KG1 (cell line): ENCODE measurements around the gene ISYNA1.

Experiments used
- DNase-seq: peaks from one replicate; lab custom pipeline; 2025; lab: John Stamatoyannopoulos, UW

Gene ISYNA1

DNA sequence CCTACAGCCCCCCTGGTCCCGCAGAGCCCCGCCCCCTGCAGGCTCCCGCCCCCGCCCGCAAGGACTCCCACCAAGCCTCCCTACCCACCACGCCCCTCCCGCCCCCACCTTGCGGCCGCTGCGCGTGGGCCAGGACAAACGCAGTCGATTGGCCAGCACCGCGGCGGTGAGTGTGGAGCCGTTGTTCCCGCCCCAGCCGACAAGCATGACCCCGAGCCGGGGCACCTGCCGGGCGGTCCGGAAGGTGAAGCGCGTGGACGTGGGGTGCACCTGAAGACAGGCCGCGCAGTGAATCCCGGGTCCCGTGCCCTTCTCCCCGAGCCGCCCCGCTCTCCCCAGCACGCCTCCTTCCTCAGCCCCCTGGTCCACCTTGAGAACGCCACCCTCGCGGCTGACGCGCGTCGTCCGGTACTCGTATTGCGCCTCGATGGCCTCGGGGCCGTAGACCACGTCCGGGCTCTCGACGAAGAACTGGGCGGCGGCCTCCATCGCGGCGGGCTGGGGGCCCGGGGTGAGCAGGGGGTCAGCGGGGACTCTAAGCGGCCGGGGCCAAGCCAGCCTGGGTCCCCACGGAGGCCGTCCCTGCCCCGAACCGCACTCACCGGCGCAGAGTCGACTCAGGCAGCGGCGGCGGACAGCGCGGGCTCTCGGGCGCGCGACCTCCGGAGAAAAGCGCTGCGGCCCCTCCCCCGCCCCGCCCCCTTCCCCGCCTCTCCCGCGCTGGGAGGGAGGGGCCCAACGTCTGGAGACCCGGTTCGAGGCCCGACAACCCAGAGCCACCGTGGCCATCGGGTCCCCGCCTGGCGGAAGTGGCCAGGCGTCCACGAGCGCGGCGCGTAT lies at the start of gene ISYNA1:
Gene ISYNA1, minus strand, starts transcription at position 643 of the 840 bp plus-strand sequence. Its CDS starts 154 bp downstream, at position 489.
- DNase-seq, result peak; percentile 57

DNA sequence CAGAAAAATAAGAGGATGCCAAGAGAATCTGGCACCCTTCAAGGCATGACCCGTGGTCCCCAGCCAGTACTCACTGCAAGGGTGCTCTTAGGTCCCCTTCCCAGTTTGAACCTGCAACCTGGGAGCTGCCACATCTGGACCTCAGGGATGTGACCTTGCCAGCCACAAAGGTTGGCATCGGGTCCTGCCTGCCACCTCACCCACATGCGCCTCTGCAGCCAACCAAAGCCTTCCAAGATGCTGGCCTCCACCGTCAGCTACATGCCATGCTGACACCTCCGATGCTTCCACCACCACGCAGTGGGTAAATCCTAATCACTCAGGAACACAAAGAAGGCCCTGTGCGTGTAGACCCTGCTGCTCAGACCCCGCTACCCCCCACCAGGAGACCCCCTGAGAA lies 48.8 kb upstream of the ISYNA1 start:
- no peak for DNase-seq

DNA sequence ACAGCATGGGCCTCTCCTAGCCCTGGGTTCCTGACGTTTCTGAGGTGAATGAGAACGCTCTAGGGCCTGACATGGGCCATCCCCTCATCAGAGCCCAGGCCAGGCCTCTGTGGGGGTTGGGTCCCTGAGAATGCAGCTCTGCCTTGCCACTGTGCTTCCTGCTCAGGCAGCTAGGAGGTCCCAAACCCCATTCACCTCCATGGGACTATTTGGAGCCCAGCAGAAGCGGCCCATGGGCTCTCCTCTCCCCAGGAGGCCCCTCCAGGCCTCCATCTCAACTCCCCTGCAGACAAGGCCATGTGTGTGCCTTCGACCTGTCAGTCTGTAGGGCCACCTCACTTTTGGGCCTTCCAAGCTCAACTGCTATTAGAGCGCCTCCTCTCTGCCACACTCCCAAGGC lies 47.1 kb upstream of the ISYNA1 start:
- no peak for DNase-seq

DNA sequence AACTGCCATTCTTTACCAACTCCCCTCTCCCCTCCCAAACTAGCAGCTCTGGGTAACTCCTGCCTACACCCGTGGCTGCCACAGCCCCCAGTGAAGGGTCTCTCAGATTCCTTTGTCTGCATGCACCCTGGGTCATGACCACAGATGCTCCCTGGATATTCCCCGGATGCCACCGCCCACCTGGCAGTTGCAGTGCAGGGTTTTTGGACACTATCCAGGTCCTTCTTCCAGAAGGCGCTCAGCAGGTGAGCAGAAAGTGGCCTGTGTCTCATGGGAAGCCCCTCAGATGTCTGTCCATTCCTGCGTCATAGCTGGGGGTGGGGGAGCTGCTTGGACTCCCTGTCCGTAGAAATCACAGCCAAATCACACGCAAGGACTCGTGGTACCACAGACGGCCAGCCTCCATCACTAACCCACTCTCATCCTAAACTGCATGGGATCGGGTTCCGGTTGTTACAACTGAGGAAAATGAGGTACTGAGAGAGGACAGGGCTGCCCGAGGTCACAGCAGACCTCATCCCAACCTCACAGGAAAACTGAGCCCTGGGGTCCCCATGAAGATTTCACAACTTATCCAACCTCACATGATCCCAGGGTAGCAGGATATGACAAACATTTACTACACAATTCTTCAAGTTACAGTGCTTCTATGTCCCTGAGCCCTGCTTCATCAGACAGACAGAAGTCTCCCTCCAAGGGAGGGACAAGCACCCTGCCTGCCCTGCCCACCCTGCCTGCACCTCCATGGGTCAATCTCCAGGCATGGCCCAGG lies 45.4 kb upstream of the ISYNA1 start:
- DNase-seq, result no peak

DNA sequence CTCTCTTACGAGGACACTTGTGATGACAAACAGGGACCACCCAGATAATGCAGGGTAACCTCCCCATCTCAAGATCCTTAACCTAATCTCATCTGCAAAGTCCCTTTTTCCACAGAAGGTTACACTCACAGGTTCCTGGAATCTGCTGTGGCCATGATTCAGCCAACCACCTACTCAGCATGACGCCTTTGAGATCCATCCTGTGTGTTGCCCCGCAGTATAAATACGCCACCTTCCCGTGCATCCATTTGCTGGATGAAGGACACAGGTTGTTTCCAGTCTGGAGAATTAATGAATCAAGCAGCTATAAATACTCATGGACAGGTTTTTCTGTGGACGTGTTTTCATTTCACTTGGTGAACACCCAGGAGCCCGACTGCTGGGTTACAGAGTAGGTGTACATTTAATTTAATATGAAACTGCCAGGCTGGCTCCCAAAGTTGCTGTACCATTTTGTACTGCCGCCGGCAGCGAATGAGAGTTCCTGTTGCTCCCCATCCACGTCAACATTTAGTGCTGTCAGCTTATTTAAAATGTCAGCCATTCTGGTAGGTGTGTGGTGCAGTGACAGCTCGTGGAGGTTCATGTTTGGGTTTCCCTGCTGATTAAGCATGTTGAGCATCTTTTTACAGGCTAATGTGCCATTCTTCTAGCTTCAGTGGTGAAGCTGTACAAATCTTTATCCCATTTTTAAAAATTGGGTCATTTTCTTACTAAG lies 43.7 kb upstream of the ISYNA1 start:
- DNase-seq, result no peak

DNA sequence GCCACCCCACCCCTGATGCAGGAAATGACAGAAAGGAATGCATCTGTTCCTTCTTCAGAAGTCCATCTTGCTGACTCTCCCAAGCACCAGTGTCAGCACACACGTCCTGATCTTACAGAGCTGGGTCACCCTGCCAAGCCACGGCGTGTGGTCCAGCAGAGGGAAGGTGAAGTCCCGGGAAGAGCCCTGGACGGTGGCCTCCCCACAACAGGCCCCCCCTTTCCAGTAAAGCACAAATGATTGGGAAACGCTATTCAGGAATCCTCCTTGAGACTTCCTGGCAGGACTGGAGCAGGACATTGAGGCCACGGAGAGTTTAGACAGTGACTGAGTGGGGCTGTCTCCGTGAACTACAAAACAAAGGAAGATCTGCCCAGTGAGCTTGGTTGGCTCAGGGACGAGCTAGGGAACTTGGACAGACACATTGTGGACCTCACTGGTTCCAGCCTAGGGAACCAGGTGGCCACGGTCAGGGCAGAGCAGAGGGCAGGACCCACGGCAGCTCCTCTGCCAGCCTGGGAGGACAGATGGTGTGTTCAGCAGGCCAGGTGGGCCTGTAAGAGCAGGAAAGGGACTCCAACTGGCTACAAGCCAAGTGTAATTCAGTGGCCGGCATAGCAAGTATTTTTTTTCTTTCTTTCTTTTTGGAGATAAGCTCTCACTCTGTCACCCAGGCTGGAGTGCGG lies 42.2 kb upstream of the ISYNA1 start:
- no peak for DNase-seq

DNA sequence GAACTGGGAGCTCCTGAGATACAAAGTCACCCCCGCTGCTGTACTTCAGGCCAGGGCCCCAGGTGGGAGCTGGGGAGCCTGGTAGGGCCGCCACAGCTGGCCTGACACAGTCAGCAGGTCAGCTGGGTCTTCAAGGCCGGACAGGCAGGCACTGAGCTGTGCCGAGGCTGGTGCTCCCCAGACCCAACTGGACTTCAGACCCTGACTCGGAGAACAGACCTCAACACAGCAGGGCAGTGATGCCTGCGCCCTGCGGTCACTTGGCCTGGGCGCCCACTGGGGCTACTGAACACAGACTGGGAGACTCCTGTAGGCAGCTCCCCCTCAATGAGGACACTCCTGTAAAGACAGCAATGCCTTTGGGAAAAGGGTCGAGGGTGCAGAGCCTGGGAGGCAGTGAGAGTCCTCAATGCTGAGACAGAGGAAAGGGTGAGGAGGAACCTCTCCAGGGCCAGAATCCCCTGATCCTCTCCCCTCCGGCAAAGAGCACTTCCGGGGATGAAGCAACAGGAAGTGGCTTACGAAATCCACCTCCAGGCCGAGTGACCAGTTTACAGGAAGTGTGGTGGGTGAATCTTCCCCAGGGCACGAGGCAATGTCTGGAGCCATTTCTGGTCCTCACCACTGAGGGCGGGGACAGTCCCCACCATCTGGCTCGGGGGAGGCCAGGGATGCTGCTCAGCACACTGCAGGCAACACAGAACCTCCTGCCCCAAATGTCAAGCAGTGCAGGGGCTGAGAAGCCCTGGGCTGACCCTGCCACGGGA lies 40.8 kb upstream of the ISYNA1 start:
- peak; percentile 37 for DNase-seq

DNA sequence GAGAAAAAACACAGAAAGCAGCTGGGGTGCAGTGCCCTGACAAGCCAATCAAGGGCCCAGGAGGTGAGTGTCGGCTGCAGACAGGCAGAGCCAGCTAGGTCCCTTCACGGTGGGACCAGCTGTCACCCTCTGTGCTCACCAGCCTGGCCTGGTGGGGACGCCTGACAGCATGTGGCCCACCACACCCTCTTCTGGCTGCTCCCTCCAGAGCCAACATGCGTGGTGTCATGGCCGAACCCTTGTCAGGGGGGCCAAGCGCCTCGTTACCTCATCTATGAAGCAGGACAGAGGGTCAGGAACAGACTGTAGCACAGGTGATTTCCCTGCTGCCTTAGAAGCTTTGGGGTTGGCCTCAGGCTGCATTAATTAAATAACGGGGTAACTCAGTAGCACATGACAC lies 40.0 kb upstream of the ISYNA1 start:
- no peak for DNase-seq

- DNase-seq, result no peak
Observed at GRCh38 chr19:18477042-18477779, 39.3 kb upstream of the ISYNA1 start.

DNA sequence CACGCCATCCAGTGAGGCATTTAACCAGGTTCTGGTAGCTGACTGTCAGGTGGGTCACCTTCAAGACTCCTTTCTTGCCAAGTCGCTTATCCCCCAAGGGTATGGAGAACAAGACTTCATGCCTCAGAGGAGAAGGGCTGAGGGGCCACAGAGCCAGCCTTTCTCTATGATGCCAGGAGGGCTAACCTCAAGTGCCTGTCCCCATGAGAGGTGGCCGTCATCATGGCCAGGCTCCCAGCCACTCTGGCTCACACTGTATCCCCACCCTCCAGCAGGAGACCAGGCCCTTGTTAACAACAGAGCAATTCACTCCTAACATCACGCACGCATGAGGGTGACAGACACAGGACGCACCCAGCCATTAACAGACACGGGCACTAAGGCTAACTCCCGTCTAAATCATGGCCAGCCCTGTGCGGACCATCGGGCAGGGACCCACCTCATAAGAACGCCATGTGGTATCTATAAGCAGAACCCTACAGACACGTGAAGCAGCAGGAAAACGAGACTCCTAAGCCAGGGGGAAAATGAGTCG lies 38.6 kb upstream of the ISYNA1 start:
- no peak for DNase-seq

DNA sequence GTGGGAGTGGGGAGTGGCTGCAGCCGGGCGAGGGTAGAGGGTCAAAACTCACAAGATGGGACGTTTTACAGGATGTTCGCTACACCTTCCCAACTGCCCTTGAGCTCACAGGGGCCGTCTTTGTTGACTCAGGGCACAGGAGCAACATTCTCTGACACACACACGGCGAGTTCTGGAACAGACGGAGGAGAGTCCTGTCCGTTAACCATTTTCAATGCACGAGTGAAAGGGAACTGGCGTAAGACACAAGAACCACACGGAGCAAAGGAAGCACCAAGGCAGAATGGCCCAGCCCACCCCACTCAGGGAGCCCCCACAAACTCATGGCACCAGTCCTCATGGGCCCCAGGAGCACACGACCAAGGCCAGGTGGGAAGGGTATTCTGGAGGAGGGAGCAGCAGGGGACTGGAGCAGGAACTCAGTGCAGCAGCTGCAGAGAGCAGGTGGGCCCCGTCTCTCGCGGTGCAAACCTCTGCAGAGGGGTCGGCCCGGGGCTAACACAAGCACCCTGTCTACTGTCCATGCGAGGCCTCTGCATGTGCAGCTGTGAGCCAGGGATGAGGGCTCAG lies 37.9 kb upstream of the ISYNA1 start:
- DNase-seq, result no peak

GRCh38 chr19:18475004-18475453 lies 37.1 kb upstream of the ISYNA1 start:
- DNase-seq, result no peak

- DNase-seq, result no peak
Observed at GRCh38 chr19:18474366-18474887, 36.5 kb upstream of the ISYNA1 start.

DNA sequence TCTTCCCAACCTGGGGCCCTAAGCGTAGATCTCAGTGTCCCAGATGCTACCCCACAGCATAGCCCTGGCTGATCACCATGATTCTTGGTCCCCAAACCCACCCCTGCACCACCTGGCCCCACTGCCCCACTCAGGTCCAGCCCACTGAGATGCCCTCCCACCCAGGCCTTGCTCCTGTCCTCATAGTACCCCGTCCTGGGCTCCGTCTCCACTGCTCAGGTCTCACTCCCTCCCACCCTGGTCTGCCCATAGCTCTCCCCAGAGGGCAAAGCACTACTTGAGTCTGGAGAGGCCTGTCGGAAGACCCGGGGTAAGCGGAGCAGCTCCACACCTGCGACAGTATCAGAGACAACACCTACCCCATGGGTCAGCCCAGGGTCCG lies 35.8 kb upstream of the ISYNA1 start:
- no peak for DNase-seq

DNA sequence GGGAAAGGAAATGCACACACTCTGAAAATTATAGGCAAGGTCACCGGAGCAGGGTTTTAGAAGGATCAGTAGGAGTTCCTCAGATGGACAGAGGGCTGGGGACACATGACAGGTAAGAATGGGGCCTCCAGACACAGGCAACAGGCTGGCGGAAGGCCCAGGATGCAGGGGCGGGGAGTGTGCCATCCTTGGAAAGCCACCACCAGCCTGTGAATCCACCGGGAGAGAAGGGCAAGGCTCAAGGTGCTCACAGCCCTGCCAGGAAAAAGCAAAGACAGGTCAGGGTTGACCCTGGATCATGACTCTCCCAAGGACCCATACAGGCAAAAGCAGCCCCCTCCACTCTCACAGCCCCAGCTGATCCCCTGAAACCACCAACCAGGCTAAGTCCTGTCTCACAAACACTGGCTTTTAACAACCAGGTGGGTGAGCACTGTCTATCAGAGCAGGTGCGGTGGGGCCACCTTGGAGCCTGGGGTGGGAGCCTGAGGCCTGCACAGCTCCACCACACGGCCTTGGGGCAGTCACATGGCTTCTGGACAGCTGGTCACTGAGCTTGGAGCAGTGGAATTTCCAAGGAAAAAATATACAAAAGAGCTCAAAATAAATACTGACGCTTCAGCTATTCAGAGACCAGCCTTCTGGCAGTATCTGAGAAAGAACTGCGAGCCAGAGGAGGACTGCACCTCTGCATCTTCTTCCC lies 35.2 kb upstream of the ISYNA1 start:
- DNase-seq, result no peak

DNA sequence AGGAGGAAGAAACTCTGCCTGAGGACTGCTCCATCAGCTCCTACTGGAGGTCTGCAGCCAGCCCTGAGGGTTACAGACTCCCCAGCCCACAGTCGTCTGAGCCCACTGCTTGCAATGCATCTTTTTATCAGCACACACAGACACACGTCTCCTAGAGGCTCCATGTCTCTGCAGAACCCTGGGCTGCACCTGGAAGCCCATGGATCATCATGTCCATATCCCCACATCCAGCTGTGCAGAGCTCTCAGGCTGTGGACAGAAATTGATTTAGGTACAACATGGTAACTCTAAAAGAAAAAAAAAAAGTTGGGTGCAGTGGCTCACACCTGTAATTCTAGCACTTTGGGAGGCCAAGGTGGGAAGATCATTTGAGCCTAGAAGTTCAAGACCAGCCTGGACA lies 32.9 kb upstream of the ISYNA1 start:
- DNase-seq, result no peak

DNA sequence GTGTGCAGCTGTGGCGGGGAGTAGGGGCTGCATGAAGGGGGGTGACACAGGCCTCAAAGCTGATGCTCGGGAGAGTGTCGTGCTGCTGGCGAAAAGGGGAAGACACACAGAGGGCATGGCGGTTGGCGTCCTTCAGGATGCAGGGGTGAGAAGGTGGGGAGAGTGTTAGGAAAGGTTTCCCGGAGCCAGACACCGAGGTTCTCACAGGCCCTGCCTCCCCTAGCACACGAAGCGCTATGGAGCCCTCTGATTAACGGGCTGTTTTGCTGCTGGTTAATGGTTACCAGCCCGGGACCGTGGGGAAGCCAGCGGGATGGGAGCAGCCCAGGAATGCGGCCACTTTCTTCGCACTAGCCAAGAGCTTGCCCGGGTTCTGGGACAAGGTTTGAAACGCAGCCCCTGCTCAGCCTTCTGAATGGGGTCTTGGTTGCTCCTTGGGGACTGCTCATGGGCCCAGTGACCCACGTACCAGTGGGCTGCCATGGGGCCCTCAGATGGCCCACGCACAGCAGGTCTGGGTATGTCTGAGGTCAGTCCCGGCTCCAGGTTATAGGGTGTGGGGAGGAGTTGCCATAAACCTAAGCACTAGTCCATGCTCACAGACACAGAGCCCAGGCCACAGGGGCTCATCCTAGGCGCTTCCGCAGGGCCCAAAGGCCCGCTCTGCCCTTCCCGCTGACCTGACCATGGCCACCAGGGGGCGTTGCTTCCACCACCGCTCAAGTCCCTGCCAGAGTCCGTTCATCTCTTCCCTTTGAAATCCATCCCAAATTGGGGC lies 31.3 kb upstream of the ISYNA1 start:
- no peak for DNase-seq

- DNase-seq, result no peak
Observed at GRCh38 chr19:18468517-18468916, 30.6 kb upstream of the ISYNA1 start.
